Vagina (tissue), 2 donors: Measurements from ENCODE around the gene RFTN1. TPM values are rescaled to one million over a fixed set of nuclear protein-coding genes. Genes with fewer than 3 reads are reported as not detected.

Experiments used
- DNase-seq, 2 donors: peaks; one replicate each; pipeline ENCODE4 v3.0.0-alpha.2; 2017; ENCODE audit errors: extremely low spot score in 2 of 2
- H3K27ac ChIP-seq: fragments of 200-600 bp; sonication (generic); one replicate; pipeline ENCODE4 v1.5.1; 2019
- H3K27me3 ChIP-seq: fragments of 200-600 bp; sonication (generic); one replicate; pipeline ENCODE4 v1.5.1; 2019
- H3K36me3 ChIP-seq, 2 donors: fragments of 200-600 bp; sonication (generic); one replicate each; pipeline ENCODE4 v1.5.1; 2017 to 2019
- H3K4me1 ChIP-seq: fragments of 200-600 bp; sonication (generic); one replicate; pipeline ENCODE4 v1.5.1; 2019
- H3K4me3 ChIP-seq, 2 donors: fragments of 200-600 bp; sonication (generic); 1 replicate in 1 of 2; 2 replicates in 1 of 2; pipeline ENCODE4 v1.5.1; 2016 to 2019
- H3K9me3 ChIP-seq: fragments of 200-600 bp; sonication (generic); one replicate; pipeline ENCODE4 v1.5.1; 2019
- POLR2A ChIP-seq, 2 donors: fragments of 450-650 bp; IDR thresholded peaks; one replicate each; pipeline ENCODE4 v1.6.1; 2017; ENCODE audit warnings: antibody characterized with exemption in 2 of 2, mild to moderate bottlenecking in 2 of 2, moderate library complexity in 2 of 2
- POLR2AphosphoS5 ChIP-seq, 2 donors: sonication (generic); formaldehyde crosslinking; IDR thresholded peaks; one replicate each; pipeline ENCODE4 v1.9.0; 2017; ENCODE audit warnings: antibody characterized with exemption in 2 of 2, mild to moderate bottlenecking in 2 of 2, low read depth in 1 of 2; ENCODE audit not compliant: insufficient read depth in 1 of 2
- intact Hi-C: fragments of 100-400 bp; cut with DNase I; formaldehyde crosslinking; loops from one replicate; pipeline ENCODE4 v1.15.1; 2023
- total RNA-seq: library from RNA; depleted of rRNA; stranded (reverse); fragments of >200 nt; gene quantifications from one replicate; pipeline ENCODE4 v1.2.3, GENCODE V29; 2016
- TF ChIP-seq, protein P1 (sequence below), 3 experiments: fragments of 450-650 bp in 2 of 3; fragments of 200-600 bp in 1 of 3; sonication (generic) in 1 of 3; IDR thresholded peaks; one replicate each; pipeline ENCODE4 v1.5.1; 2017 to 2019; ENCODE audit warnings: antibody characterized with exemption in 3 of 3, mild to moderate bottlenecking in 2 of 3, moderate library complexity in 2 of 3

RFTN1 gene
- total RNA-seq, 1 donor from 2014 or later = 47.4 TPM

DNA sequence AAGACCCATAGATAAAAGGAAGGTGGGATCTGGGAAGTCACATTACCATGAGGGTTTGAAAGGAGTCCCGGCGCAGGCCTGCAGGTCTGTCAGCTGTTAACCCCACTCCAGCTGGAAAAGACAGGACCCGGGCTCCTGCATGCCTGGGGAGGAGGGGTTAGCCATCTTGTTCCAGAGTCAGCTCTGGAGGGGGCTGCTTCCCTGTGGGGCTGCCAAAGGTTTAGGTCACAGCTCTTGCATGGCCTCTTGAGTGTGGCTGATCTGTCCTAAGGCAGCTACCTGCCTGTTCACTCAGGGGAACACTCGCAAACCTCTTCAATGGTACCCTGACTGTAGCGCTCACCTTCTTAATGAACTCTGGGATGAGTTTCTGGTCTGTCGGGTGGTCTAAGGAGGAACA lies 104.5 kb downstream of the RFTN1 start:
- intact Hi-C loops = no loop called here
- Histone ChIP-seq H3K27ac (no peak overlapping the region), H3K4me3 (no peak overlapping the region), H3K36me3 (no peaks in the 10 kb centered on the region), H3K4me1 (no peaks in the 10 kb centered on the region), H3K27me3 (no peaks in the 10 kb centered on the region), H3K9me3 (no peaks in the 10 kb centered on the region)
- DNase-seq = no peak
- TF ChIP-seq POLR2A (IDR thresholded peaks at IDR 0.05) = no peak
- TF ChIP-seq, protein P1, sequence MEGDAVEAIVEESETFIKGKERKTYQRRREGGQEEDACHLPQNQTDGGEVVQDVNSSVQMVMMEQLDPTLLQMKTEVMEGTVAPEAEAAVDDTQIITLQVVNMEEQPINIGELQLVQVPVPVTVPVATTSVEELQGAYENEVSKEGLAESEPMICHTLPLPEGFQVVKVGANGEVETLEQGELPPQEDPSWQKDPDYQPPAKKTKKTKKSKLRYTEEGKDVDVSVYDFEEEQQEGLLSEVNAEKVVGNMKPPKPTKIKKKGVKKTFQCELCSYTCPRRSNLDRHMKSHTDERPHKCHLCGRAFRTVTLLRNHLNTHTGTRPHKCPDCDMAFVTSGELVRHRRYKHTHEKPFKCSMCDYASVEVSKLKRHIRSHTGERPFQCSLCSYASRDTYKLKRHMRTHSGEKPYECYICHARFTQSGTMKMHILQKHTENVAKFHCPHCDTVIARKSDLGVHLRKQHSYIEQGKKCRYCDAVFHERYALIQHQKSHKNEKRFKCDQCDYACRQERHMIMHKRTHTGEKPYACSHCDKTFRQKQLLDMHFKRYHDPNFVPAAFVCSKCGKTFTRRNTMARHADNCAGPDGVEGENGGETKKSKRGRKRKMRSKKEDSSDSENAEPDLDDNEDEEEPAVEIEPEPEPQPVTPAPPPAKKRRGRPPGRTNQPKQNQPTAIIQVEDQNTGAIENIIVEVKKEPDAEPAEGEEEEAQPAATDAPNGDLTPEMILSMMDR (IDR thresholded peaks at IDR 0.05) = no peak
- no peak for TF ChIP-seq POLR2AphosphoS5 (IDR thresholded peaks at IDR 0.05; ENCODE audit: insufficient read depth in 1 of 2, low read depth in 1 of 2)

DNA sequence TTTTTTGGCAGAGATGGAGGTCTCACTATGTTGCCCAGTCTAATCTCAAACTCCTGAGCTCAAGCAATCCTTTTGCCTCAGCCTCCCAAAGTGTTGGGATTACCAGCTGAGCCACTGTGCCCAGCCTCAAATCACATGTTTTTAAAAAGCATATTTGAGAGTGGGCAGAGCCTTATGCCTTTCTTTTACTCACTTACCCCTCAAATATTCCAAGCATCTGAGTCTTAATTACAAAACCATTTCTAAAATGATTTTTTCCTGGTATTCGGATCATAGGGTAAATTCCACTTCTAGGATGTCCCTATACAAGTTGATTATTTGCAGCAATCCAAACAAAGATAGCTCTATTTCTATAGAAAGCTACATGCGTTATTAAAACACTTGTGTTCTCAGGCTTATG lies 106.1 kb downstream of the RFTN1 start:
- Histone ChIP-seq H3K9me3 (no peaks in the 10 kb centered on the region), H3K27me3 (no peaks in the 10 kb centered on the region), H3K4me3 (no peak overlapping the region), H3K4me1 (peaks cover 5% of the 10 kb centered on the region), H3K27ac (no peak overlapping the region), H3K36me3 (no peaks in the 10 kb centered on the region)
- TF ChIP-seq, protein P1 (IDR thresholded peaks at IDR 0.05) = no peak
- TF ChIP-seq POLR2AphosphoS5 (IDR thresholded peaks at IDR 0.05; ENCODE audit: insufficient read depth in 1 of 2, low read depth in 1 of 2) (no peak), POLR2A (IDR thresholded peaks at IDR 0.05) (no peak)
- intact Hi-C loops = no loop called here
- no peak for DNase-seq

DNA sequence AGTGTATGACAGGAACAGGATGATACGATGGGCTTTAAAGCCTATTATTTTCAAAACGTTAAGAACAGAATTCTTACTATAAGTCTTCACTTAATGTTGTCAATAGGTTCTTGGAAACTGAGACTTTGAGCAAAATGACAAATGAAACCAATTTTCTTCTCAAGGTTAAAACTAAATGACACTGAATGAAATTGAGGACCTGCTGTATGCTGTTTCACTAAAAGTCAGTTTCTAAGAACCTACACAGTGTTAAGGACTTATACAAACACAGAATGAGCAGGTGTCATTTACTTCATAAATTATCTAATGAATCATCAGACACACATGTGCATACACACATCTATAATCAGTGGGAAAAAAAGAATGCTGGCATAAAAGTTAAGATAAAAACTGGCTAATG lies 106.9 kb downstream of the RFTN1 start:
- Histone ChIP-seq H3K27ac (no peak overlapping the region), H3K27me3 (no peaks in the 10 kb centered on the region), H3K4me3 (no peak overlapping the region), H3K9me3 (no peaks in the 10 kb centered on the region), H3K36me3 (no peaks in the 10 kb centered on the region), H3K4me1 (peaks cover 11% of the 10 kb centered on the region)
- TF ChIP-seq POLR2AphosphoS5 (IDR thresholded peaks at IDR 0.05; ENCODE audit: insufficient read depth in 1 of 2, low read depth in 1 of 2) (no peak), POLR2A (IDR thresholded peaks at IDR 0.05) (no peak)
- TF ChIP-seq, protein P1 (IDR thresholded peaks at IDR 0.05) = no peak
- DNase-seq = no peak
- intact Hi-C loops = no loop called here

DNA sequence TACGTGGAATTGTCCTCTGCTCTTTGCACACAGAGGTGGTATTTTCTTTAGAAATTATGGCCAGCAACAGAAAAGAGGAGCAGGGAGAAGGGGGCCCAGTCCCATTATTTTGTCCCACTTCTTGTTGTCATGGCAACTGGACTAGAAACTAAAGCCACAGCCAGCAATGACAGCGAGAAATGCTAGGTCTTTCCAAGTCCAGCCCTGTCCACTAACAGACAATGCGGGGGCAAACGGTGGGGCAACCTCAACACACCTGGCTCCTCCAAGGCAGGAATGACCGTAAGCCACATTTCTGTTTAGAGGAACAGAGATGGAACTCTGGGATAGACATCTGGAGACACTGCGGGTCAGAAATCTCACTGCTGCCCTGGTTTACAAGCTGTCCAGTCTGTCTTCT lies 107.3 kb downstream of the RFTN1 start:
- Histone ChIP-seq H3K27ac (no peak overlapping the region), H3K27me3 (no peaks in the 10 kb centered on the region), H3K9me3 (no peaks in the 10 kb centered on the region), H3K36me3 (no peaks in the 10 kb centered on the region), H3K4me3 (no peak overlapping the region), H3K4me1 (peaks cover 13% of the 10 kb centered on the region)
- no peak for DNase-seq
- intact Hi-C loops = no loop called here
- no peak for TF ChIP-seq POLR2A (IDR thresholded peaks at IDR 0.05)

GRCh38 chr3:16404349-16404895 lies 109.1 kb downstream of the RFTN1 start:
- no peaks in the 10 kb centered on the region for H3K36me3 ChIP-seq
- no peaks in the 10 kb centered on the region for H3K9me3 ChIP-seq
- no peak for DNase-seq
- TF ChIP-seq POLR2AphosphoS5 (IDR thresholded peaks at IDR 0.05; ENCODE audit: insufficient read depth in 1 of 2, low read depth in 1 of 2) (no peak), POLR2A (IDR thresholded peaks at IDR 0.05) (no peak)
- TF ChIP-seq, protein P1 (IDR thresholded peaks at IDR 0.05) = no peak
- no peak overlapping the region for H3K4me3 ChIP-seq
- intact Hi-C loops = no loop called here
- H3K4me1 ChIP-seq = peaks cover 27% of the 10 kb centered on the region
- H3K27me3 ChIP-seq = no peaks in the 10 kb centered on the region
- H3K27ac ChIP-seq = no peak overlapping the region
